NCI-H2107 treated with DMSO at 0.1 percent for 48 hours (cell line): ENCODE results near the gene NRP2.

Source experiments
- DNase-seq: peaks from one replicate; lab custom pipeline; 2025; ENCODE audit not compliant: unreplicated experiment; lab: John Stamatoyannopoulos, UW

Gene NRP2

GRCh38 chr2:205800224-205800623, 117.9 kb downstream of the NRP2 start:
- DNase-seq: no peak

DNA sequence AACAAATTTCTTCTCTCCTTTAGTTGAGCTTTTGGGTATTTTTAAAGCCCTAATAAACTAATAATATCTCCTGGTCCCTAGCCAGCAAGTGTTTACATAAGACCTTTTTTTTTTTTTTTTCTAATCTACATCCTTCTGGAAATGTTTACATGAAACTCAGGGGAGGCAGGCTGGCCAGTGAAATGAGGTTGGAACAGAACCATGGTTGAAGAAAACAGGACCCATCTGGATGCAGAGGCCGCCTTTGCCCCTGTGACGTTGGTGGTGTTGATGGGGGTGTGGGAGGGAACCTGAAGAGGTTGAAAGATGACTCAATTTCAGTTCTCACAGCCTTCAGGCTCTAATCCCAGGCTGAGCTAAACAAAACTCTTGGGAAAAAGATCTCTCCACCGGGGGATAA, 118.5 kb downstream of the NRP2 start:
- DNase-seq: no peak

- DNase-seq: no peak
Observed at GRCh38 chr2:205802065-205802464, 119.8 kb downstream of the NRP2 start.

DNA sequence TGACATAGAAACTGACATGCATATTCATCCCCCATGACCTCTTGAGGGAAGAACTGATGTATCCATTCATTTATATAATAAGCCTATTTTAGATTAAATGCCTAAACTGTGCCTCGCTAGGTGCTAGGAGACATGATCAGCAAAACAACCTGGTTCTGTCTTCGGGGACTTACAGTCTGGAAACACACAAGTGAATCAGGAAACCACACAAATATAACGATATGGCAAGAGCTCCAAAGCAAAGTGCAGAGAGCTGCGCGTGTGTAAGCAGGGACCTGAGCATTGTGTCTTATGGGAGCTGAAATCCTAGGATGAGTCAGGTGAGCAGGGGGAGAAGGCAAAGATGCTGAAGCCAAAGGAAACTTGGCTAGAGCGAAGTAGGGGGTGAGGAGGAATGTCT, 120.6 kb downstream of the NRP2 start:
- no peak for DNase-seq

GRCh38 chr2:205803500-205803899, 121.2 kb downstream of the NRP2 start:
- DNase-seq: no peak

- no peak for DNase-seq
Observed at GRCh38 chr2:205805136-205805535, 122.8 kb downstream of the NRP2 start.

GRCh38 chr2:205806143-205806905, 124.0 kb downstream of the NRP2 start:
- DNase-seq: no peak

DNA sequence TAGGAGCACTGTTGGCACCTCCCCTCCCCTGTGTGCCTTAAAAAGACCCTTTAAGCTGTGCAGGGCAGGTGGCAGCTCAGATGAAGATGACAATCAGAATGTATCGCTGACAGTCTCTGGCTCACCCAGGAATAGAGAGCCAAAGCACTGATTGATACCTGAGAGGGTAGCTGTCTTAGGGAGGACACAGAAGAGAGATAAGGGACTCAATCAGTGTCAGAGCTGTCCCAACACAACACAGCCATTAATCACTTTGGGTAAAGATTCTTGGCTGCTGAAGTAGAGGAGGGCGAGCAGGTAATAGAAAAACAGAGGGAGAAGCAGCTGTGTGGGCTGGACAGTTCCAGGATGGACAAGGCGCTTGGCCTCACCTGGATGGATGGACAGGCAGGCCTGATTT, 124.9 kb downstream of the NRP2 start:
- DNase-seq: no peak

GRCh38 chr2:205807758-205808157, 125.5 kb downstream of the NRP2 start:
- DNase-seq: no peak

GRCh38 chr2:205808486-205809121, 126.3 kb downstream of the NRP2 start:
- no peak for DNase-seq

DNA sequence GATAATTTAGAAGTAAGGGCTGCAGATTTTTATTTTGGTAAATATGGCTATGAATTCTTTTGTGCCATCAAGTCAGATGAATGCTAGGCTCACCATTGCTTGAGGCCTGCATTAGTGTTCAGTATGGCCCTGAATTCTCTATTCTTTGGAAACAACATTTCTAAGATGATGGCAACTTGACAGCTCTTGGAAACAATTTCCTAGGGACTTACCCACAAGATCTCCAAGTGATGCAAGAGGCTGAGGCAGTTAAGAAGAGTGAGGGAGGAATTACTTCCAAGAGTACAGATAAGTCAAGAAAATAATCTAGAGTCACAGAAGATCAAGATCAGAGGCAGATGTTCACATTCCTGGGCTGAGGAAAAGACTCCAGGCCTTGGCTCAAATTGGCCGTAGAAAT, 129.1 kb downstream of the NRP2 start:
- no peak for DNase-seq

DNA sequence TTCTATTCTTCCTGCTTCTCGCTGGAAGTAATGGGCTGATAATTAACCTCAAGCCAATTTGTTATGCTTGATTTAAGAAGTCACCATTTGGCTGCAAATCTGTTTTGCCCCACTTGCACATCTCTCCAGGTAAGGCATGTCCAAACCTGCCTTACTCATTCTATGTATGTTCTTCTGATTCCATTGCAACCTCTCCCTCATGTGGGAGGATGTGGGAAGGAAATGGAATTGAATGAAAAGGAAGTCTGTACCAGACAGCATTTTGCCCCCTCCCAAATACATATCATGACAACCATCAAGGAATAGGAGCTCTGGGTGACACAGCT, 131.7 kb downstream of the NRP2 start:
- DNase-seq: no peak

- DNase-seq: no peak
Observed at GRCh38 chr2:205815673-205816072, 133.4 kb downstream of the NRP2 start.

DNA sequence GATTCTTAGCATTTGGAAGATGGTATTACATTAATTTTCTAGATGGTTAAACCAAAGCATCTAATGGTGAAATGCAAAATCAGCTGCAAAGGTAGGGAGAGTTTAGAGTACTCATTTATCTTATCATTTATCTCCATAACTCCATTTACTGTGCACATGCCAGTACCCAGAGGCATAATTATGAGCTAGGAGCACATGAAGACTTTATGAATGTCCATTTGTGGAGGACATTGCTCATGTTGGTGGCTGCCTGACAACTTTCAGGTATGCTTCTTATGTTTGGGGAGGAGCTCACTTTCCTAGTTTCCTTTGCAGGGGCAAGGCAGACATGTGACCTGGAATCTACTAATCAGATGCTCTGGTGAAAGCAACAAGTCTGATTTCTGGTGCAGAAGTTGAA, 134.0 kb downstream of the NRP2 start:
- no peak for DNase-seq

- DNase-seq: no peak
Observed at GRCh38 chr2:205822579-205822978, 140.3 kb downstream of the NRP2 start.

DNA sequence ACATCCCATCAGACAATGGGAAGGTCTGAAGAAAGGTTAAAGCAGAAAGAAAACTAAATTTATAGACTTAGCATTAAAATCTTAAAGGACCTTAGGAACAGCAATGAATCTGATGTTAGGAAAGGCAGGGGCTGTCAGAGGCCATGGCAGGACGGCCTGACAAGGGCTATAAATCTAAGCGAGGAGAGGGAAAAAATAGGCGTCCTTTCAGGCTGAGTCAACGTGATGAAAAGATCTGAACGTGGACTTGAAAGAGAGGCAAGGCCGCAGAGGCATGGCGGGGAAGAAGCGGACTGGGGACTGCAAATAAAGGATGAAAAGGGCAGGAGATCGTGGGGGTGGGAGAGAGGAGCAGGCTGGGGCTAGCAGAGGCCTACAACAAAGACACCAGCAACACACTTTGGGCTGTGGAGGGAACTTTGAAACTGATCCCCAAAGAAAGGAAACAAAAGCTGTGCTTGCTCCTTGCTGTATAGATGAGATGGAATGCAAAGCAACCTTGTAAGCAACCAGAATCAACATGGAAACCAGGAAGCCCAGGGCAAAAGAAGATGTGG, 145.6 kb downstream of the NRP2 start:
- DNase-seq: no peak

GRCh38 chr2:205833864-205834263, 151.6 kb downstream of the NRP2 start:
- DNase-seq: no peak

DNA sequence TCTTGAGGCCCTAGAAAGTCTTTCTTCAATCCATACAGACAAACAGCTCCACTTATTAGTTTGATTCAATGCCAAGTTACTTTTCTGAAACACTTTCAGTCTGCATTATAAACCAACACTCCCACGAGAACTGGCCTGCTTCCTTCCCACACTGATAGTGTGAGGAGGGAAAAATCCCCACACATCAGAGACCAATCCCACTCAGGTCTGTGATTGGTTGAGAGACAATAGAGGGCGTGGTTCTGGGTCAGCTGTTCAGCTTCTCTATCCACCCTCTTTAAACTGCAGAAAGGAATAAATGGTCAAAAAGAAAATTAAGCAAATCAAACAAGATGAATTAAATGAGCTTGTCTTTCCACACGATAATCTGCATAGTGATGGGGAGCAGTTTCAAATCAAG, 152.5 kb downstream of the NRP2 start:
- DNase-seq: no peak

GRCh38 chr2:205835251-205835791, 153.0 kb downstream of the NRP2 start:
- DNase-seq: no peak

- DNase-seq: no peak
Observed at GRCh38 chr2:205835923-205836322, 153.6 kb downstream of the NRP2 start.

DNA sequence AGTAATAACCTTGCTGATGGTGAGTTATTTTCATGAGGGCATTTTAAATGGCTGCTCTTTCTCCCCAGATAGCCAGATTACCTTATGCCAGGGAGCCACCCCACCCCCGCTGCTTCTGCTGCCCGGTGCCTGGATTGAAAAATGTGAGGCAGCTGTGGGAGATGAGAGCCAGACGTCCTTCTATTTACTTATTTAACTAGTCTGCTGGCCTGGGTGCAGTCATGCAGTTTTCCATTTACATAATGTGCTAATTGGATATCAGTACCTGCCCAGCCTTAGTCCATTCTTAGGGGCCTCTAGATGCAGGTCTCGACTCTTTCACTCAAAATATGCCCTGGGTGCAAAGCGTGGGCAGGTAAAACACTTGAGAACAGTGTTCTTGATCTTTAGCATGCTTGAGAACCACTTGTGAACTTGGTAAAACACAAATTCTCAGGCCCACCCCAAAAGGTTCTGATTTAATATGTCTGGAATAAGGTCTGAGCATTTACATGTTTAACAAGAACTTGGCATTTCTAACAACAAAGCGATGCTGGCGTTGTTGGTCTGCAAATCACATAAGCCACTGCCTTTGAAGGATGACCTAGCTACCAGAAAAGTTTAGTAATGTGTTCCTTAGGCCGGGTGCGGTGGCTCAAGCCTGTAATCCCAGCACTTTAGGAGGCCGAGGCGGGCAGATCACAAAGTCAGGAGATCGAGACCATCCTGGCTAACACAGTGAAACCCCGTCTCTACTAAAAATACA, 154.3 kb downstream of the NRP2 start:
- DNase-seq: no peak

GRCh38 chr2:205837663-205838062, 155.4 kb downstream of the NRP2 start:
- DNase-seq: no peak
